Left lung (tissue), 10 donors: Measurements from ENCODE around the gene GRWD1. TPM values are rescaled to one million over a fixed set of nuclear protein-coding genes. Genes with fewer than 3 reads are reported as not detected.

Experiments
- ATAC-seq: fragments of 200-7000 bp; cut with Tn5 transposase; one replicate; pipeline ENCODE4 v1.9.1; 2020; ENCODE audit warnings: moderate library complexity
- DNase-seq, 4 donors: peaks; one replicate each; pipeline ENCODE4 v3.0.0-alpha.2; 2013 to 2020
- H3K27ac ChIP-seq, 2 donors: fragments of 200-600 bp; sonication (generic) in 1 of 2; one replicate each; pipeline versions ENCODE4 v1.5.0 to v1.8.0; 2020 to 2021
- H3K27me3 ChIP-seq, 2 donors: fragments of 200-600 bp; sonication (generic) in 1 of 2; one replicate each; pipeline versions ENCODE4 v1.5.0 to v1.8.0; 2020 to 2021
- H3K36me3 ChIP-seq, 2 donors: fragments of 200-600 bp; sonication (generic) in 1 of 2; one replicate each; pipeline versions ENCODE4 v1.5.0 to v1.8.0; 2020 to 2021
- H3K4me1 ChIP-seq, 2 donors: fragments of 200-600 bp; one replicate each; pipeline ENCODE4 v1.8.0; 2021
- H3K4me3 ChIP-seq, 2 donors: fragments of 200-600 bp; sonication (generic) in 1 of 2; one replicate each; pipeline versions ENCODE4 v1.5.0 to v1.8.0; 2020 to 2021; ENCODE audit warnings: mild to moderate bottlenecking in 1 of 2
- H3K9me3 ChIP-seq, 2 donors: fragments of 200-600 bp; sonication (generic) in 1 of 2; one replicate each; pipeline versions ENCODE4 v1.5.0 to v1.8.0; 2020 to 2021
- intact Hi-C, 2 donors: fragments of 100-400 bp; cut with DNase I; formaldehyde crosslinking; loops; one replicate each; pipeline versions ENCODE4 v1.11.2 to v1.14.2; 2022
- polyA plus RNA-seq, 6 donors: library from polyadenylated mRNA; unstranded; fragments of 120-200 nt; gene quantifications; one replicate each; pipeline ENCODE4 v1.2.1, GENCODE V29; 2013; ENCODE audit not compliant: insufficient read length in 6 of 6
- total RNA-seq, 2 donors: library from RNA; stranded (reverse); fragmentation: NEBNext Ultra II Directional; extraction: Animal tissue kit (Norgen Biotek cat#: 25700); gene quantifications; one replicate each; pipeline ENCODE4 v1.2.1, GENCODE V29; 2021
- TF ChIP-seq, protein P1 (sequence below), 2 donors: fragments of 200-600 bp; sonication (generic) in 1 of 2; IDR thresholded peaks; one replicate each; pipeline versions ENCODE4 v1.5.0 to v1.8.0; 2021; ENCODE audit warnings: antibody characterized with exemption in 2 of 2
- donor health status: DM: no; HTN: yes; CAD: no.
- donor health status: DM: no; HTN: no; CAD: no.

GRWD1 gene
- total and polyA plus RNA-seq, 8 donors, result 18.4 to 33.8 (median 24.4) TPM

DNA sequence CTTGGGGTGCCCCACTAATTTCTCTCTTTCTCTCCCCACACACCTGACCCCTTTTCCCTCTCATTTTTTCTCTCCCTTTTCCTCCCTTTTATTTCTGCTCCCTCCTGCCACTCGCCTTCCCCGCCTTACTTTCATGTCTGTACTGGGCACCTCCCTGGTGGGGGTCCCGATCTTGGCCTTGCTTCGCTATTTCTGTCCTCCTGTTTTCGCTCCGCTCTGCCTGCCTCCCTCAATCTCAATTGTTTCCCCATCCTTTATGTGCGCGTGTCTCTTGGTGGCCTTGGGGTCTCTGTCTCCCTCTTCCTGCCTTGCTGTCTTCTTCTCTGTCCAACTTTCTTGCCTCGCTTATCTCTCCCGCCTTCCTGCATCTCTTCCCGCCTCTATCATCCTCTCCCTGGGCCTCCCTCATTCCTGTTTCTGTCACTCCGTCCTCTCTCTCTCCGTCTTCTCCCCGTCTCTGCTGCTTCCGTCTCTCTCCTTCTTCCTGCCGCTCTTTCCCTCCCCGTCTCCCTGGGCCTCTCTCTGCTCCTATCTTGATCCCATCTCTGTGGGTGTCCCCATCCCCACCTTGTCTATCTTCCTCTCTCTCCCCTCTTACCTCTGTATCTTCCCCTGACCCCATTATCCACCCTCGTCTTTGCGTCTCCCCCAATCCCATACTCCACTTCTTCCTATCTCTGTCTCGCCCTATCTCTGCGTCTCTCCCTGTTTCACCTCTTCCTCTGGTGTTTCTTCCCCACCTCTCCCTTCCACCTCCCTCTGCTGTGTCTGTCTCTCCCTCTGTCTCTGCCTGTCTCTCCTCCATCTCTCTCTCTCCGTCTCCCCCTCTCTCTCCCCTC, 48.3 kb upstream of the GRWD1 start:
- Histone ChIP-seq H3K4me3 (peak overlapping the region in 1 of 2 donors; percentile 36), H3K27ac (no peak overlapping the region), H3K36me3 (no peaks in the 10 kb centered on the region), H3K27me3 (peaks cover 44 to 65% of the 10 kb centered on the region in 2 donors), H3K9me3 (no peaks in the 10 kb centered on the region), H3K4me1 (peaks cover 0 to 37% of the 10 kb centered on the region in 2 donors)
- ATAC-seq, result no peak
- TF ChIP-seq, protein P1, sequence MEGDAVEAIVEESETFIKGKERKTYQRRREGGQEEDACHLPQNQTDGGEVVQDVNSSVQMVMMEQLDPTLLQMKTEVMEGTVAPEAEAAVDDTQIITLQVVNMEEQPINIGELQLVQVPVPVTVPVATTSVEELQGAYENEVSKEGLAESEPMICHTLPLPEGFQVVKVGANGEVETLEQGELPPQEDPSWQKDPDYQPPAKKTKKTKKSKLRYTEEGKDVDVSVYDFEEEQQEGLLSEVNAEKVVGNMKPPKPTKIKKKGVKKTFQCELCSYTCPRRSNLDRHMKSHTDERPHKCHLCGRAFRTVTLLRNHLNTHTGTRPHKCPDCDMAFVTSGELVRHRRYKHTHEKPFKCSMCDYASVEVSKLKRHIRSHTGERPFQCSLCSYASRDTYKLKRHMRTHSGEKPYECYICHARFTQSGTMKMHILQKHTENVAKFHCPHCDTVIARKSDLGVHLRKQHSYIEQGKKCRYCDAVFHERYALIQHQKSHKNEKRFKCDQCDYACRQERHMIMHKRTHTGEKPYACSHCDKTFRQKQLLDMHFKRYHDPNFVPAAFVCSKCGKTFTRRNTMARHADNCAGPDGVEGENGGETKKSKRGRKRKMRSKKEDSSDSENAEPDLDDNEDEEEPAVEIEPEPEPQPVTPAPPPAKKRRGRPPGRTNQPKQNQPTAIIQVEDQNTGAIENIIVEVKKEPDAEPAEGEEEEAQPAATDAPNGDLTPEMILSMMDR (IDR thresholded peaks at IDR 0.05), result no peak
- intact Hi-C loops, result no loop called here
- no peak for DNase-seq

DNA sequence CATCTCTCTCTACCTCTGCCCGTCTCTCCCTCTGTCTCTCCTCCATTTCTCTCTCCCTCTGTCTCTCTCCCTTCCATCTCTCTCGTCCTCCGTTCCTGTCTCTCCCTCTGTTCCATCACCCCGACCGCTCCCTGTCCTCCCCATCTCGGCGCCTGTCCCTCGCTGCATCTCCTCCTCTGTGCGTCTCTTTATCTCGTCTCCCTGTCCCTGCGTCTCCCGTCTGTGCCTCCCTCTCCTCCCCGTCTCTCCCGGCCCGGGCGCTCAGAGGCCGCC, 47.7 kb upstream of the GRWD1 start:
- TF ChIP-seq, protein P1 (IDR thresholded peaks at IDR 0.05), result no peak
- intact Hi-C loops, result no loop called here
- peak overlapping the region in 1 of 2 donors; percentile 36 for H3K4me3 ChIP-seq
- no peaks in the 10 kb centered on the region for H3K36me3 ChIP-seq
- ATAC-seq, result no peak
- H3K27me3 ChIP-seq, result peaks cover 44 to 59% of the 10 kb centered on the region in 2 donors
- no peak for DNase-seq
- no peaks in the 10 kb centered on the region for H3K9me3 ChIP-seq
- no peak overlapping the region for H3K27ac ChIP-seq
- H3K4me1 ChIP-seq, result peaks cover 0 to 37% of the 10 kb centered on the region in 2 donors

DNA sequence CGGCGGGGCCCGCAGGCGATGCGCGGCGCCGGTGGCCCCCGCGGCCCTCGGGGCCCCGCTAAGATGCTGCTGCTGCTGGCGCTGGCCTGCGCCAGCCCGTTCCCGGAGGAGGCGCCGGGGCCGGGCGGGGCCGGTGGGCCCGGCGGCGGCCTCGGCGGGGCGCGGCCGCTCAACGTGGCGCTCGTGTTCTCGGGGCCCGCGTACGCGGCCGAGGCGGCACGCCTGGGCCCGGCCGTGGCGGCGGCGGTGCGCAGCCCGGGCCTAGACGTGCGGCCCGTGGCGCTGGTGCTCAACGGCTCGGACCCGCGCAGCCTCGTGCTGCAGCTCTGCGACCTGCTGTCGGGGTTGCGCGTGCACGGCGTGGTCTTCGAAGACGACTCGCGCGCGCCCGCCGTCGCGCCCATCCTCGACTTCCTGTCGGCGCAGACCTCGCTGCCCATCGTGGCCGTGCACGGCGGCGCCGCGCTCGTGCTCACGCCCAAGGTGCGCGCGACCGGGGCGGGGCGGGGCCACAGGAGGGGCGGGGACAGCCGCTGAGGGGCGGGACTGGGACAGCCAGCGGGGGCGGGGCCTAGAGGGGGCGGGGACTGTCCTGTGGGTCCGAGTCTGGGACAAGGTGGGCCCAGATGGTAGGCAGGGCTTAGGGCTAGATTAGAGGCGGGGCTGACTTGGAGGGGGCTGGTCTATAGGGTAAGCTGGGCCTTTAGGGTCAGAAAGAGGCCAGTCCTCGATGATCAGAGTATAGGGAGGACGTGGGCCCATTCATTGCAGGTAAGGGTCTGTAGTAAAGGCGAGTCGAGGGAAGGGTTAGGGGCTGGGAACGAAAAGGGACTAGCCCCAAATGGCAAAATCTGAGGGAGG, 47.2 kb upstream of the GRWD1 start:
- intact Hi-C loops, result no loop called here
- Histone ChIP-seq H3K27me3 (peaks cover 40 to 53% of the 10 kb centered on the region in 2 donors), H3K9me3 (no peaks in the 10 kb centered on the region), H3K4me3 (peak overlapping the region; percentile 11 to 36), H3K36me3 (no peaks in the 10 kb centered on the region), H3K27ac (no peak overlapping the region), H3K4me1 (peaks cover 0 to 34% of the 10 kb centered on the region in 2 donors)
- peak; percentile 82 for ATAC-seq
- TF ChIP-seq, protein P1 (IDR thresholded peaks at IDR 0.05), result no peak
- peak in 3 of 4 donors; percentile 62 to 94 (median 83) for DNase-seq

GRCh38 chr19:48400018-48400742, 45.6 kb upstream of the GRWD1 start:
- DNase-seq (no peak), ATAC-seq (peak; percentile 44)
- intact Hi-C loops, result no loop called here
- TF ChIP-seq, protein P1 (IDR thresholded peaks at IDR 0.05), result no peak
- Histone ChIP-seq H3K4me1 (peaks cover 0 to 22% of the 10 kb centered on the region in 2 donors), H3K27me3 (peaks cover 24 to 42% of the 10 kb centered on the region in 2 donors), H3K36me3 (no peaks in the 10 kb centered on the region), H3K27ac (no peak overlapping the region), H3K9me3 (no peaks in the 10 kb centered on the region), H3K4me3 (no peak overlapping the region)
